CD4-positive, alpha-beta T cell treated with Interleukin-12 subunit alpha and Interleukin-12 subunit beta, for 1 hour (primary cell): ENCODE results near the gene IPO5.
A peak's percentile ranks its signal among the peaks of the same experiment; 100 is the strongest.
"Not testable (repeated sequence)": the region's sequence is repeated elsewhere in the genome, so short reads cannot be mapped to it uniquely, and the experiment has no call there.

Experiments
- DNase-seq: peaks from one replicate; pipeline ENCODE4 v3.0.0-alpha.2; 2020

Gene IPO5

DNA sequence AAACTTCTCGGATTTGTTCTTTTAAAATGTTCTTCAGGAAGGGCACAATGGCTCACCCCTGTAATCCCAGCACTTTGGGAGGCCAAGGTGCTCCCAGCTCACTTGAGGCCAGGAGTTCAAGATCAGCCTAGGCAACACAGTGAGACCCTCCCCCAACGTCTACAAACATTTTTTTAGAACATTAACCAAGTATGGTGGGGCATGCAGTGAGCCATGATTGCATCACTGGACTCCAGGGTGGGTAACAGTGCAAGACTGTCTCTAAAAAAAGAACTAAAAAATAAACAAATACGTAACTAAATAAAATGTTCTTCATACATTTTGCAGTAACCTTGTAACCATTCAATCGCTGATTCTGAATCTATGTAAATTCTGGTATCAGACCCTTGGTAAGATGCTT is 2.1 kb upstream of the IPO5 start:
- DNase-seq = no peak

DNA sequence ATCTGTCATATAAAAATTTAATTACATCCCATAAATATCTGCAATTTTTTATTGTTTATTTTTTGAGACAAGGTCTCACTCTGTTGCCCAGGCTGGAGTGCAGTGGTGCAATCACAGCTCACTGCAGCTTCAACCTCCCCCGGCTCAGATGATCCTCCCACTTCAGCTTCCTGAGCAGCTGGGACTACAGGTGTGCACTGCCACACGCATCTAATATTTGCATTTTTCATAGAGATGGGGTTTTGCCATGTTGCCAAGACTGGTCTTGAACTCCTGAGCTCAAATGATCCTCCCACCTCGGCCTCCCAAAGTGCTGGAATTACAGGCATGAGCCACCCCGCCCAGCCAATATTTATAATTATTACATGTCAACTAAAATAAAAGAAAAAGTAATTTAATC is 644 bp upstream of the IPO5 start:
- not testable (repeated sequence) for DNase-seq

GRCh38 chr13:97961340-97961739 is 7.9 kb downstream of the IPO5 start:
- DNase-seq = no peak

DNA sequence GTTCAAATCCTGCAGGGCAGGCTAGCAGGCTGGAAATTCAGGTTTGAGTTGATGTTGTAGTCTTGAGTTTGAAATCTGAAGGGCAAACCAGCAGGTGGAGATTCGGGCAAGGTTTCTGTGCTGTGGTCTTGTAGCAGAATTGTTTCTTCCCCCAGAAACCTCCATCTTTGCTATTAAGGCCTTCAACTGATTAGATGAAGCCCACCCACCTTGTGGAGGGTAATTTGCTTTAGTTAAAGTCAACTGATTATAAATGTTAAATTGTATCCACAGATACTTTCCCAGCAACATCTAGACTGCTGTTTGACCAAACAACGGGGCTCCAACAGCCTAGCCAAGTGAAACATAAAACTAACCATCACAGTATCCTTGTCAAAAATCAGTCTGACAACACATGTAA is 9.4 kb downstream of the IPO5 start:
- DNase-seq = no peak

DNA sequence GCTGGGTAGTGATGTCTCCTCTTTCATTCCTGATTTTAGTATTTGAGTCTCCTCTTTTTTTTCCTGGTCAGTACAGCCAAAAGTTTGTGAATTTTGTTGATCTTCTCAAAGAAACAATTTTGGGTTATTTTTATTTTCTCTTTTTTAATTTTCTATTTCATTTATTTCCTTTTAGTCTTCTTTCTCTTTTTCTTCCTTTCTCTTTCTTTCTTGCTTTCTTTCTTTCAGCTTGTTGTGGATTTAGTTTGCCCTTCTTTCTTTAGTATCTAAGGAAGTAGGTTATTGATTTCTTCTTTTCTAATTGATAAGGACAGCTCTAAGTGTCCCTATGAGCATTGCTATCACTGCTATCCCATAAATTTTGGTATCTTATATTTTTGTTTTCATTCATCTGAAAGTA is 13.8 kb downstream of the IPO5 start:
- DNase-seq = no peak

DNA sequence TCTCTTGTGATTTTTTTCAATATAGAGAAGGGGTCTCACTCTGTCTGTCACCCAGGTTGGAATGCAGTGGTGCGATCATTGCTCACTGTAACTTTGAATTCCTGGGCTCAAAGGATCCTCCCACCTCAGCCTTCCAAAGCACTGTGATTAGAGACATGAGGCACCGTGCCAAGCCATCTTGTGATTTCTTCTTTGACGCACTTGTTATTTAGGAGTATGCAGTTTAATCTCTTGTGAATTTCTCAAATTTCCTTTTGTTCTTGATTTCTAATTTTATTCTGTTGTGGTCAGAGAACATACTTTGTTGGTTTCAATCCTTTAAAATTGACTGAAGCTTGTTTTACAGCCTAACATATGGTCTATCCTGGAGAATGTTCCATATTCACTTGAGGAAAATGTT is 14.5 kb downstream of the IPO5 start:
- DNase-seq = no peak

GRCh38 chr13:97971519-97971918 is 18.0 kb downstream of the IPO5 start:
- no peak for DNase-seq

DNA sequence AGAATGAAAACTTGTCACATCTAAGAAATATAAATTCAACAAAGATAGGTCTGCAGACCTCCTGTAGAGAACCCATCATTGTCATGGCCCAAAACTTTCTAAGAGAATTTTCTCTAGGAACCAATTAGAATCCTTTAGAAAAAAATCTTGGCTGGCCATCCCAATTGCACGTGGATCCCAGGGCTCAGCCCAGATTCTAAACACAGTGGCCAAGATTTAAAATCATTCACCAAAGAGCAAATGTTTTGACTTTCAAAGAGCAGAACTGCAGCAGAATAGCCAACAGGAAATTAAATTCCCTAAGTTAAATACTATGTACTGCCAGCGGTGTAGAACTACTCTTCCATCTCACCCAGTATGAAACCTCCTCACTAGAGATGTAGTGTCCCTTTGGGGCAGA is 21.3 kb downstream of the IPO5 start:
- no peak for DNase-seq

DNA sequence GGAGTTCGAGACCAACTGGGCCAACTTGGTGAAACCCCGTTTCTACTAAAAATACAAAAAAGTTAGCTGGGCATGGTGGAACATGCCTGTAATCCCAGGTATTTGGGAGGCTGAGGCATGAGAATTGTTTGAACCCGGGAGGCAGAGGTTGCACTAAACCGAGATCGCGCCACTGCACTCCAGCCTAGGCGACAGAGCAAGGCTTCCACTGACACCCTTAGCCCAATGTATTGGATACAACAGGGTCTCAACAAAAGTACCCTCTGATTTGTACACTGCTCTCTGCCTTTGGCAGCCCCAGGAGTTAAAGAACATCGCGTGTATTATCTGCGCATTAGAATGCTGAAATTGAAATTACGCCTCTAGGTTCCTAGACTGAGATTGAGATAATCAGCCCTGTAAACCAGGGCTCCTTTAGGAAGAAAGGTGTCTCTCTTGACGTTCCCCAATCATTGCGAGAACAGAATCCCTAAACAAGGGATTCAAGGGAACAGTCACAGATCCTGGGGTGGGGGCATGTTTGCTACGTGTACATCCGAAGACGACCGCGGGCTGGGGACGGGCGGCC is 21.9 kb downstream of the IPO5 start:
- no peak for DNase-seq

GRCh38 chr13:97975848-97976609 is 22.6 kb downstream of the IPO5 start:
- peak; percentile 92 for DNase-seq

GRCh38 chr13:97976610-97977521 is 23.4 kb downstream of the IPO5 start:
- DNase-seq = no peak

GRCh38 chr13:97977982-97978381 is 24.5 kb downstream of the IPO5 start:
- no peak for DNase-seq

DNA sequence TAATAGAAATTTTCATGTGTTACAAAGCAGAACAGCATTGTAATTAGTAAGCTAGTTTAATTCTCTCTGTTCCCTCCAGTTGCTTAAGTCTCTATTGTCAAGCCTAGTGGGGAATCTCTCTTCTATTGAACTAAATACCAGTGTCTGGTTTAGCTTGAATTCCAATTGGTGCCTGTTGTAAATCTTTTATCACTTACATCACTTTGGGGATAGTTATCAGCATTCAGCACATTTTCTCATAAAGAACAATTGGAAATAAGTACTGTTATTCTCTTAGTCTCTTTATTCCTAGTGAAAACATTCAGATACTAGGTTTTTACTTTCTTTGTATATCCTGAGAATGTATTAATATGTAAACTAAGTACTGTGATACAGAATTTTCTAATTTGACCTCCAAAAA is 25.2 kb downstream of the IPO5 start:
- DNase-seq = no peak

DNA sequence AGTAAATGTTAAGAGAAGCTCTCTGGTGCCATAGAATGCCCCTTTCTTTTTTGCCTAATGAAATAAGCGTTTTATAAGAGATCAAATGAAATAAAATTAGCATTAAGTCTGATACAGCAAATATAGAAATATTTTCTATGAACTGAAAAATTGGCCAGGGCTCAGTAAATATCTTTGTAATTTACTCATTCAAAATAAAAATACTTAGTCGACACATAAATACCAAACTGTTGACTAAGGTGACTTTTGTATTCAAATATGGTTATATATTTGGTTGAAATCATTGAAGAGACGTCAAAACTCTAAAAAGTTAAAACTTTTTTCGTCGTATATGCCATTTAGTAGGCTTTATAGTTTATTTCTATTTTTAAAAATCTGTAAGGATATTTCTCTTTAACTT is 25.6 kb downstream of the IPO5 start:
- DNase-seq = no peak

DNA sequence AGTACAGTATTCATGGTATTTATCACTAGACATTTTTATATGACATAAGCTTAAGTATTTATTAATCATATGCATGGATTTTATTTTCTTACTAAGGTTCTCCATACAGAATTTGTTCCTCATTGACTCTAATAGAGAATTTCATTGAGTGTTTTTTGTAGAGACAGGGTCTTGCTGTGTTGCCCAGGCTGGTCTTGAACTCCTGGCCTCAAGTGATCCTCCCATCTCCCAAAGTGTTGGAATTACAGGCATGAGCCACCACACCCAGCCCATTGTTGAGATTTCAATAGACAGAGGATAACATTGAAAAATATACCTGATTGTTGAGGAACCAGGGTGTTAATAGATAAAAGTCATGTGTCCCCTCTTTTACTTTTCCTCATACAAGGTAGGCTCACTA is 26.1 kb downstream of the IPO5 start:
- DNase-seq = no peak

DNA sequence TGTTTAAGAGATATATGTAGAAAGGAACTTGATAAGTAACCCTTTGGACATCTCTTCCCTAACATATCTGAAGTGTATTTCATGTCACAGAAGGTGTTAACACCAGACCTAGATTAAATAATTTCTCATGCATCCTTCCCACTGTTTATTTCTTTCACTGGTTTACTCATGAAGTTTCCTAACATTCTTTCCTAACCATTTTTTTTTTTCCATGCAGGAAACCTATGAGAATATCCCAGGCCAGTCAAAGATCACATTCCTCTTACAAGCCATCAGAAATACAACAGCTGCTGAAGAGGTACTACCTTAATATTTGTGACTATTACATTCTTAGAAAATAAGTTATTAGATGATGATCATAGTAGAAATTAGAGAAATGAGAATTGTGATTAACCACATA is 28.8 kb downstream of the IPO5 start:
- no peak for DNase-seq

DNA sequence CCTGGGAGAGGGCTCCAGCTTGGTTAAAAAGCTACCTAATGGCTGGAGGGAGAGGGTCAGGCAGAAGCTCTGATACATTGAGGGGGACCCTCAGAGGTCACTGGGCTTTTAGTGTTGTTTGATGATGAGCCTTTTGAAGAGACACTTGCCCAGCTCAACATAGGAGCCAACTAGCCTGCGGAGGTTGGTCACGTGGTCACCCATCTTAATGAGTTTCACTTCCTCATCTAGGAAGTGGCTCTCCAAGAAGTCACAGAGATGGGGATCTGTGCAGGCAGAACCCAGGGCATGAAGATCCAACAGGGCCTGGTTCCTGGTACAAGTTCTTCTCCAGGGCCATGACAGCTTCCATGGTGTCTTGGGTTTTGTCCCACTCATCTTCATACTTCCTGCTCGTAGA is 33.4 kb downstream of the IPO5 start:
- no peak for DNase-seq

GRCh38 chr13:97999653-98000052 is 46.2 kb downstream of the IPO5 start:
- DNase-seq = no peak

- DNase-seq = no peak
These were observed 50.6 kb downstream of the IPO5 start for GRCh38 chr13:98004107-98004506.

DNA sequence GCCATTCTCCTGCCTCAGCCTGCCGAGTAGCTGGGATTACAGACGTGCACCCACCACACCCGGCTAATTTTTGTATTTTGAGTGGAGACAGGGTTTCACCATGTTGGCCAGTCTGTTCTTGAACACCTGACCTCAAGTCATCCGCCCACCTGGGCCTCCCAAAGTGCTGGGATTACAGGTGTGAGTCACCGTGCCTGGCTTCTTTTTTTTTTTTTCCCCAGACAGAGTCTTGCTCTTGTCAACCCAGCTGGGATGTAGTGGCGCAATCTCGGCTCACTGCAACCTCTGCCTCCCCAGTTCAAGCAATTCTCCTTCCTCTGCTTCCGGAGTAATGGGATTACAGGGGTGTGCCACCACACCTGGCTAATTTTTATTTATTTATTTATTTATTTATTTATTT is 51.5 kb downstream of the IPO5 start:
- DNase-seq = not testable (repeated sequence)

GRCh38 chr13:98007001-98007400 is 53.5 kb downstream of the IPO5 start:
- no peak for DNase-seq

- DNase-seq = no peak
These were observed 59.8 kb downstream of the IPO5 start for GRCh38 chr13:98013241-98013640.

- no peak for DNase-seq
These were observed 61.3 kb downstream of the IPO5 start for GRCh38 chr13:98014766-98015165.

DNA sequence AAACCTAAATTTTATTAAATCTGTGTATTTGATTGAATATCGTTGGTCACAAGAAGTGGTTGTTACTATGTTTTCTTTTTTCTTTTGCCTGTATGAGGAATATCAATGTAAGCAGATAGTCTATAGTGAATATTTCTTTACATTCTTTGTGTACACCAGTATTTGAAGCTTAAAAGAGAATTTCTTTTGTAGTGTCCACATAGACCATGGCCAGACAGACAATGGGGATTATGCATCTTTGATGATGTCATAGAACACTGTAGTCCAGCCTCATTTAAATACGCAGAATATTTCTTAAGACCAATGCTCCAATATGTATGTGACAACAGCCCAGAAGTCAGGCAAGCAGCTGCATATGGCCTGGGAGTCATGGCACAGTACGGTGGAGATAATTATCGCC is 64.8 kb downstream of the IPO5 start:
- no peak for DNase-seq
